ENCODE data around the gene USP6NL. TPM values are rescaled to one million over a fixed set of nuclear protein-coding genes. Genes with fewer than 3 reads are reported as not detected.

USP6NL gene
- total RNA-seq, 1 experiment from 2014 or later, result 22.1 TPM

- Histone ChIP-seq H3K27me3 (ENCODE audit: insufficient read depth, low read depth) (no peaks in the 10 kb centered on the region), H3K9me2 (ENCODE audit: insufficient read depth) (no peaks in the 10 kb centered on the region), H3K4me2 (no peak overlapping the region), H3K4me3 (no peak overlapping the region), H3K27ac (no peak overlapping the region), H2AFZ (no peak overlapping the region), H3K9me3 (ENCODE audit: insufficient read depth, low read depth) (no peaks in the 10 kb centered on the region), H4K20me1 (ENCODE audit: insufficient read depth) (no peaks in the 10 kb centered on the region), H3F3A (ENCODE audit: insufficient read depth, low read depth) (no peaks in the 10 kb centered on the region), H3K79me2 (ENCODE audit: low read depth) (no peaks in the 10 kb centered on the region), H3K36me3 (ENCODE audit: low read depth) (no peaks in the 10 kb centered on the region), H3K4me1 (replicated peaks; ENCODE audit: insufficient read depth) (peaks cover 1% of the 10 kb centered on the region; the same call in 1 of the 2 replicates)
- intact Hi-C loops (cut with micrococcal nuclease; ENCODE audit: unreplicated experiment), result no loop called here
- no peak for DNase-seq
- TF ChIP-seq CTCF (conservative IDR thresholded peaks at IDR 0.05), result no peak
- no peak for TF ChIP-seq EZH2 (IDR thresholded peaks at IDR 0.05; ENCODE audit: low read depth)
- CTCF ChIA-PET, result no interaction called here
- no TSS peak for BruUV-seq (replicated peaks)
- POLR2A ChIA-PET (ENCODE audit: unreplicated experiment), result no interaction called here
These were observed 43.2 kb upstream of the USP6NL start for GRCh38 chr10:11654659-11655058.

- Histone ChIP-seq H3K4me2 (no peak overlapping the region), H3K4me3 (no peak overlapping the region), H3K27me3 (ENCODE audit: insufficient read depth, low read depth) (no peaks in the 10 kb centered on the region), H3F3A (ENCODE audit: insufficient read depth, low read depth) (no peaks in the 10 kb centered on the region), H3K79me2 (ENCODE audit: low read depth) (no peaks in the 10 kb centered on the region), H3K9me3 (ENCODE audit: insufficient read depth, low read depth) (no peaks in the 10 kb centered on the region), H3K36me3 (ENCODE audit: low read depth) (no peaks in the 10 kb centered on the region), H4K20me1 (ENCODE audit: insufficient read depth) (no peaks in the 10 kb centered on the region), H3K27ac (no peak overlapping the region), H3K4me1 (replicated peaks; ENCODE audit: insufficient read depth) (peaks cover 4% of the 10 kb centered on the region; the same call in 1 of the 2 replicates), H2AFZ (no peak overlapping the region), H3K9me2 (ENCODE audit: insufficient read depth) (no peaks in the 10 kb centered on the region)
- POLR2A ChIA-PET (ENCODE audit: unreplicated experiment), result no interaction called here
- TF ChIP-seq EZH2 (IDR thresholded peaks at IDR 0.05; ENCODE audit: low read depth), result no peak
- TF ChIP-seq CTCF (conservative IDR thresholded peaks at IDR 0.05), result no peak
- intact Hi-C loops (cut with micrococcal nuclease; ENCODE audit: unreplicated experiment), result no loop called here
- BruUV-seq (replicated peaks), result no TSS peak
- CTCF ChIA-PET, result no interaction called here
- DNase-seq, result no peak
These were observed 42.5 kb upstream of the USP6NL start for GRCh38 chr10:11653758-11654471.

DNA sequence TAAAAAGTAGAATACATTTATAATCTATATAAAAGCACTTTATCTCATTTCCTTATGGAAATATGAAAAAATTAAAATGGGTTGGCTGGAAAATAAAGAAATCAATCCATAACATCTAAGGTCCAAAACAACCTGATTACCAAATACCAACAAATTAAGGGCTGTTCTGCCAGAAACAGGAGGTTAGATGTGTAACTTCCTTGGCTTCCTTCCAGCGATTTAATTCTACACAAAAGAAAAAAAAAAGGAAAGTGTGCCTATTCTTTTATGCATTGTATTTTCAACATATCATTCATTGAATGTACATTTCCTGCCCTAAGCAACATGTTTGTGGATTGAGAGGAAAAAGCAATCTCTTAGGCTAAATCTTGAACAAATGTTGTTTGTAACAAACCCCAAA lies 36.2 kb upstream of the USP6NL start:
- H3F3A ChIP-seq (ENCODE audit: insufficient read depth, low read depth), result no peaks in the 10 kb centered on the region
- H3K4me2 ChIP-seq, result no peak overlapping the region
- intact Hi-C loops (cut with micrococcal nuclease; ENCODE audit: unreplicated experiment), result no loop called here
- no peak overlapping the region for H3K4me3 ChIP-seq
- H3K9me3 ChIP-seq (ENCODE audit: insufficient read depth, low read depth), result no peaks in the 10 kb centered on the region
- TF ChIP-seq CTCF (conservative IDR thresholded peaks at IDR 0.05), result no peak
- TF ChIP-seq EZH2 (IDR thresholded peaks at IDR 0.05; ENCODE audit: low read depth), result no peak
- no peaks in the 10 kb centered on the region for H4K20me1 ChIP-seq (ENCODE audit: insufficient read depth)
- no peaks in the 10 kb centered on the region for H3K36me3 ChIP-seq (ENCODE audit: low read depth)
- ChIA-PET CTCF (no interaction called here), POLR2A (ENCODE audit: unreplicated experiment) (no interaction called here)
- H3K27ac ChIP-seq, result no peak overlapping the region
- H3K9me2 ChIP-seq (ENCODE audit: insufficient read depth), result no peaks in the 10 kb centered on the region
- H2AFZ ChIP-seq, result no peak overlapping the region
- no TSS peak for BruUV-seq (replicated peaks)
- no peaks in the 10 kb centered on the region for H3K79me2 ChIP-seq (ENCODE audit: low read depth)
- no peaks in the 10 kb centered on the region for H3K27me3 ChIP-seq (ENCODE audit: insufficient read depth, low read depth)
- DNase-seq, result no peak
- peaks cover 4% of the 10 kb centered on the region; the same call in 1 of the 2 replicates for H3K4me1 ChIP-seq (replicated peaks; ENCODE audit: insufficient read depth)
